ENCODE results near the gene PDE1C.
A peak's percentile ranks its signal among the peaks of the same experiment; 100 is the strongest.
"Not testable (repeated sequence)": the region's sequence is repeated elsewhere in the genome, so short reads cannot be mapped to it uniquely, and the experiment has no call there.

Gene PDE1C

GRCh38 chr7:31887006-31887405, 183.2 kb downstream of the PDE1C start:
- DNase-seq = no peak

GRCh38 chr7:31885171-31885570, 185.0 kb downstream of the PDE1C start:
- no peak for DNase-seq

DNA sequence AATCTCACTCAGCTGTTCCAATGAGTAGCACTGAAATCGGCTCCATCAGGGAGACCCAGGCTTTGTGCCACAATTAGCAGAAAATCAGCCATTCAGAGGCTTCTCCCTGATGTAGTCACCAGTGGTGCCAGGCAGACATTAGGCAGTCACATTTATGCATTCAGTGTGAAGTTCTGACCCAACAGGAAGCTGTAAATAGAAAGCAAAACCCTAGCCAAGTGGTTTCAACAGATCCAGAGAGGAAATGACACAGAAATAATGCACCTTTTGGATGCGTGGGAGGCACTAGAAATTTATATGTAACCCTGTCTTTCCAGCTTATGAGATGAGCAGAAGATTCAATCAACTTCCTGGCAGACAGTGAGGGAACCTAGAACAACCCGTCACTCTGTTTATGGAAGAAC, 186.4 kb downstream of the PDE1C start:
- no peak for DNase-seq

DNA sequence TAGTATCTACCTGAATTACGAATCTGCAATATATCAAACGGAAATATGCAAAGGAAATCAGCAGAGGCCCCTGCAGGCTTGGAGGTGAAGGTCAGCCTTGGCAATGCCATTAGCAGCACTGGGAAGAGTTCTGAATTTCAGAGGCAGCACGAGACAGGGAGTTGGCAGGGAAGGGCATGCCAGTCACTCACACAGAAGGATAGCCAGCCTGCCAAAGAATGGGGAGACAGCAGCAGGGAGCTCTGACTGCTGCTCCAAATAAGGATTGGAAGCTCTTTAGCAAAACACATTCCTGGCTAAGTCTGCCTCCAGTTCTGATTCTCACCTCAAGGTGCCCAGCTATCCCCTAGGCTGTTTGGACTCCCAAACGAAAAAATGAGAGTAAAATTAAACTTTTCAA, 188.0 kb downstream of the PDE1C start:
- no peak for DNase-seq

DNA sequence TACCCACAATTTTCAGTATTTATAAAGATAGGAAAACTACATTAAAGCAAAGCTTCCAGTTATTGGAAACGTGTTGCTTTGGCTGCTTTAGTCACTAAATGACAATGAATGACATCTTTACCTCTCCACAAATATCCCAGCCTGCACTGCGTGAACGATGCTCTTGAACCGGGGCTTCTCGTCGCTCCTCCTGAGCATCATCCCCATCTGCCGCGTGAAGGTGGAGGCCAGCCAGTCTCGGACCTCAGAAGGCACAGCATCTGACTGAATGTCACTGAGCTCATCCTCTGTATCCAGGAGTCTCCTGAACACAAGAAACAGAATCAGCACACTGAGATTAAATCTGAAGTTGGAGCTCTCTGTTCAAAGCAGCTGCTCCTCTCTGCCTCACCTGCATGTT, 191.3 kb downstream of the PDE1C start:
- no peak for DNase-seq

DNA sequence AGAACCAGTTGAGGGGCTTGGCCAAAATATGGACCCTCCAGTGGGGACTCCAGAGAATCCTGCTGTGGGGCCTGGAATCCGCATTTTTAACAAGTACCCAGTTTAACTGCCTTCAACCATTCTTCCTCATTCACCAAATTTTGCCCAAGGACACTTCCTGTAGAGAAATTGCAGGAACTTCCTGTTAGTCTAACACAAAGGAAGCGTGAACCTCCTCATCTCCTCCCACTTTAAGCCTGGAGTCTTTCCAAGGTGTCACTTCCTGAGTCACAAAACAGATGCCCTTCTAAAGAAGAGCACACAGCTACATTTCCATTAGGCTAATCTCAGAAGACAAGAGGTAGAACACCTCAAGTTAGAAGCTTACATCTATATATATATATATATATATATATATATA, 194.8 kb downstream of the PDE1C start:
- DNase-seq = peak; percentile 60

DNA sequence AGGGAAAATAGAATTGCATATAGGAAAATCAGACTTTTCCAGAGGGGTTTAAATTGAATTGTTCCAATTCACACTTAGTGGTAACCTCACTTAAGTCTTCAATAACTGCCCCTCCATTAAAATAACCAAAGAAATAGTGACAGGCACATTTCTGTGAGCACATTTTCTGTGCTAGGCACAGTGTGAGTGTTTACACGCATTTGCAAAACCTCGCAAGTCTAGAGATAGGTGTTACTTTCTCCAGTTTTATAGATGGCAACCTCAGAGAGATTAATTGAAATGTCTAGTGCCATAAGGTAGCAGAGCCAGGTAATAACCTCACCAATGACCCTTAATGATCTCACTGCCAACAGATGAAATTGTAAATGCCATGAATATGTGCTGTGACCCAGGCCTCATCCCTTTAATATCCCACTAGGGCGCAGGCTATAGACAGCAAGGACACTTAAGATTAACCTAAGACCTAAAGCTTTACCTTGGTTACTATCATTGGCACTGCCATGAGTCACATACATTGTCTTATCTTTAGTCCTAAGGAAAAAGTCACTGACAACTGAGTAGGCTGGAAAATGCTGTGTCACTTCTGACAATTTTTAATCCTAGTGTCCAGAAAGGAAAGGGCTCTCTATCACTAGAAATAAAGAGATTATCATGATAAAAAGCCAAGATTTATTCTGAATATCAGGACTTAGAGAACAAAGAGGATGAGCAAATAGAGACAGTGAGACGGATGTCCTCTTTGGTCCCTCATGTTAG, 195.4 kb downstream of the PDE1C start:
- DNase-seq = no peak

DNA sequence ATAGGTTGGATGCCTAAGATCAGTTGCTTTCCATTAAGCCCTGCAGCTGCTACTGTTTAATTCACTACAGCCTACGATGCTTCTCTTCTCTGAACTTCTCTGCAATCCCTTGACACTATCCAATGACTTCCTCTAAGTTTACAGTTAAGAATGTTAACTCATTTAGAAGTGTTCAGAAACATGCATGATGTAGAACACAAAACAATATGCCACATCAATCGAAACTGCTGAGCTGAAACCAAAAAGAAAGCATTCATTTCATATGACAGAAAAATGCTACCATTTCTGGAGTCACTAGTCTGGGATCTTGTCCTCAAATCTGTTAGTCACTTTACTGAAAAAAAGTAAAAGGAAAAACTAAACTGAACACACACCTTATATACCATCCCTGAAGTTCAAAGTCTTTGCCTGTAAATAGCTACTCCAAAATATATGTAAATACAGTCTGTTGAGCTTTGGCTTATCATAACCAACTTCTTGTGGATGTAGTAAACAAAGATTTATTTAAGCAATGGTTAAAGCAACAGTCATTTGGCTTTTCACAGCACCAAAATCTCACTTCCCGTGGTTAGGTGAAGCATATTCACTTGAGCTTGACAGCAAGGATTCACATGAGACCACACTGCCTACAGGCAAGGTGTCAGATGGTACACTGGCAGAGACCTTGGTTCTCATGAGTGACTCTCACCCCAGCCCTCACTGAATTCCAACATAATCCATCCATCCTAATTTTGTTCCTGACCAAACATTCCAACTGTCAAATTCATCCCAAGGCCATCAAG, 196.2 kb downstream of the PDE1C start:
- DNase-seq = no peak

DNA sequence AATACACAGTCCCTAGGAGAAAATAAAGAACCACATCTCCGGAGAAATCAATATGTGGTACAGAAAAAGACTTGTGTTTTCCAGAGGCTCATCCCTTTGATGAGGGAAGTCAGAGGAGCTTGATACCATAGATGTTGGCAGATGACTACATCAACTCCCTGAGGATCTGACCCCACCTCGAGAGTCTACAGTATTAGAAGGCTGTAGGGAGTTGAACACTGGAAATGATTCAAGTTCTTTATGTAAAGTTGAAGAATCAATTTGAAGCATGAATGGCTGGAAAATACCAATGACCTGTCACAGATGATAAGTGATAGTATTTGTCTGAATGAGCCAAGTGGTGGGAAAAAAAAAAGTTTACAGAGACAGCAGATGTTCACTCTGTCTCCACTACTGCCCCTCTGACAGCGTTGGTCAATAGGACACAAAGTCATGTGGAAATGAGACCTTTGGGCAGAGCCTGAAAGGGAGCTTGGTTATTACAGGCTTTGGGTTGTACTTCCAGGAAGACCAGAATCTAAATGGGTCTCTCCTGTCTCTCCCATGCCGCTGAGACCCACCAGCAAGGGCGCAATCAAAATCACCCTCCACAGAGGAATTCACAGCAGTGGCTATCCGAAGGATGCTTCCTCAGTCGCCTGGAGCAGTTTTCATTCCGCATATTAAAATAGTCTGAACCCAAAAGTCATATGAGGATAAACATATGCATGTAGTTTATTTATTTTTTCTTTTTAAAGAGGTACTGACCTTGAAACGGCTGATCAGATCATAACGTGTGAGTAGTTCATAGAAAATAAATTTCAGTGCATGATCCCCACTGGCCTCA, 197.4 kb downstream of the PDE1C start:
- DNase-seq = no peak

DNA sequence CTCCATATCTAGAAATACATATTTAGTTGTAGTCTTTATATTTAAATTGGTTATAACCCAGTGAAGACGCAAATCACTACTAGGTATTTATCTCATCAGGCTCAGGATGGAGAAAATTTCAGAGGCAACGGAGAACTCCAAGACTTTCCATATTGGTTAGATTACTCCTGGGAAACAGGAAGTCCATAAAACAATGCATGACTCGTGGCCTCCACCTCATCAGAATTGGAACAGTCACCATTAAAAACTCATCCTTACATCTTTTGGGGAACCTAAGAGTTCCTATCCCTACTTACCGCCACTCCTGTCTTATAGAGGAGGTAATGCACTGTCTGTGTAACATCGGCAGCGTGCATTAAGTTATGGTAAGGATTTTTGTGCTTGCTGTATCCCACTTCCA, 205.6 kb downstream of the PDE1C start:
- no peak for DNase-seq

DNA sequence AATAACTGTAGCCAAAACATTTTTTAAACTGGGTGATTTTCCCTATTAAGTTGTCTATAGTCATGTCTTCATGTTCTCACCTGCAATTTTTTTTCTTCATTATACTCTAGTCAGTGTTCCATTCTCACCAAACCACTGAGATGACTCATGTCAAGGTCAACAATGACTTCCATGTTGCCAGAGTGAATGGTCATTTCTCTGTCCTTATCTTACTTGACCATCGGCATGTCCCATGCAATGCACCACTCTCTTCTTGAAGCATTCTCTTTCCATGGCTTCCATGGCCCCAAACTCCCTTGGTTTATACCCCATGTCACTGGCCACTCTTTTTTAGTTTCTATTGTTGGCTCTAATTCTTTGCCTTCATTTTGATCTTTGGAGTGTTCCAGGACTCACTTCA, 209.3 kb downstream of the PDE1C start:
- no peak for DNase-seq

DNA sequence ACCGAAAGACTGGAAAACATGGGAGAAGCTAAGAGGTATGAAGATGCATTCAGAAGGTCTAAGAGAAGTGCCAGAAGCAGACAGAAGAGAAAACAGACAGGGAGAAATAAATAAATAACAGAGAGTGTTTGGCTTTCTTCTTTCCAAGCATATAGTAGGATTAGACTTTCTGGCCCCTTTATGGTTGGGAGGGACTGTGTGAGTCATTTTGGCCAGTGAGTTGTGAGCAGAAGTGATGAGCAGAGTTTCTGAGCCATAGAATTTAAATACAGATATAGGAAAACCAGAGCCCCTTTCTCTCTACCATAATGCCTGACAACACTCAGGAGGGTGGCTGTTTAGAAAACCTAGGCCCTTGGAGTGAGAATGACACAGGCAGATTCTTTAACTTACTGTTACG, 212.2 kb downstream of the PDE1C start:
- no peak for DNase-seq

DNA sequence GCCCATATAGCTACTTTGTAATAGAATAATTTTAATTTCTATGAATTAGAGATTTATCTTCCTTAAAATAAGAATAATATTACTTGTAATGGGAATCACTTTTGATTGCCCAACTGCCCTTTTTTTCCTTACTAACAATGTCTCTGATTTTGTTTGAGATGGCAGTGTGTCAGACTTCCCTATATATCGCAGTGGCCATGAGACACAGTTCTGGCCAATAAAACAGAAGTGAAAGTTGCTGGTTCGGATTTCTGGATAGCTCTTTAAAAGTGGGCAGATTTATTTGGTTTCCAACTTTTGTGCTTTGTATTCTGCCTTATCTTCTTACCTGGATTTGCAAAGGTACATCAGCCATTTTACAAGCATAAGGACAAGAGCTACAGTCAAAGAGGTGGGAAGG, 213.0 kb downstream of the PDE1C start:
- DNase-seq = no peak

DNA sequence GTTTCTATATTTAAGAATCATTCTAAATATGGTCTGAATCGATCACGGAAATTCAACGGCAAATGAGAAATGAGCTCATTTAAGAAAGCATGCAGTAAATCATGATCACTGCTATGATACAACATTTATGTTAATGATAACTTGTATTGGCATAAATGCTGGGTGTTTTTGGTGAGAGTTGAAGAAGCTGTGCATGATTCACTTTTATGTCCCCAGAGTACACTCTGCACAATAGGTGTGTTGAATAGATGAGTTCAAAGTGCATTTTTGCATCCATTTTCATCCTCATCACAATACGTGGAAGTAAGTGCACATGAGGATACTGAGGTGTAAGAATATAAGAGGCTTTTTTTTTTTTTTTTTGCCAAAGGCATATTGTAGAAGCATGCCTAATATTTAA, 213.9 kb downstream of the PDE1C start:
- no peak for DNase-seq

DNA sequence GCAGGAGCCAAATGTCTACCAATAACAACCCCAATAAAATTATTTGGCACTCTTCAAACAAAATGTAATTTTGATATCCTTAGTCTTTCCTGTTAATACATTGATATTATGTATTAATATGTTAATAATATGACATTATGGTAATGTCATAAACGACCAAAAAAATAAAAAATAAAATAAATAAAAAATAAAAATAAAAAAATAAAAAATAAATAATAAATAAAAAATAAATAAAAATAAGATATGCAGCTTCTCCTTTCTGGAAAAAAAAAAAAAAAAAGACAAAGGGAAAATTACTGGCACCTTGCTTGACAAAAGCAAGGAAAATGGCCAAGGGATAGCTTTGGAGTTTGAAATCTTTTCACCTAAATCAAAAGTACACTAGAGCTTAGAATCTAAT, 214.7 kb downstream of the PDE1C start:
- DNase-seq = no peak

- DNase-seq = no peak
These were observed 216.8 kb downstream of the PDE1C start for GRCh38 chr7:31853380-31853779.

- no peak for DNase-seq
These were observed 217.7 kb downstream of the PDE1C start for GRCh38 chr7:31852462-31852861.

DNA sequence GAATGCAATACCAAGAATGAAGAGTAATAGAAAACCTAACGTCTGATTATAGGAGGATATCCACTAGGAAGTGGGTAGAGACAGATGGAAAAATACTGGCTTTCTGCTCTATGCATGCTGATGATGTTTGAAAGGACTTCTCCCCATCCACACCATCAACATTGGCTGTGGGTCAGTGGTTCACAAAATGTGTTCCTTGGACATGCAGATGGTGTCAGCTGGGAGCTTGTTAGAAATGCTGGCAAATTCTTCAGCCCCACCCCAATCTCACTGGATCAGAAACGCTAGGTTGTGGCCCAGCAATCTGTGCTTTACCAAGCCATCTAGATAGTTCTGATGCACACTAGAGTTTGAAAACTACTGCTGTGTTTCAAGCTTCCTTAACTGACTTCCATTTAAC, 219.1 kb downstream of the PDE1C start:
- no peak for DNase-seq

DNA sequence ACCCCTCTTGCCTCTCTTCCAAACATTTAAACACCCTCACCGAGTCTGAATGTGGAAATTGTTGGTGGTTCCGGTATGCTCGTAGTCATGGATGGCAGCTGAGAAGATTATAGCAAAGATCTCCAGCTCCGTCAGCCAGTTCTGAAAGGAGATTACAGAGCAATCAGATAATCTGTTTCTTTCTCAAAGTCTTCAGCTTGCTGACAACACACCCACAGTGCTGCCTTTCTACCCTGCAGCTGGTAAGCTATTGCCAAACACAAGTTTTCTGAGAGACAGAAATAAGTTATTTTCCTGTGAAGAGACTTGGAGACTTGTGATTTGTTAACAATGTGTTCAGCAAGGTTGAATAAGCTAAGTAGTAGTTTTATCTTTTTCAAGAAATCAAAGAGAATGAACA, 219.6 kb downstream of the PDE1C start:
- DNase-seq = no peak

- DNase-seq = no peak
These were observed 220.1 kb downstream of the PDE1C start for GRCh38 chr7:31850066-31850465.

DNA sequence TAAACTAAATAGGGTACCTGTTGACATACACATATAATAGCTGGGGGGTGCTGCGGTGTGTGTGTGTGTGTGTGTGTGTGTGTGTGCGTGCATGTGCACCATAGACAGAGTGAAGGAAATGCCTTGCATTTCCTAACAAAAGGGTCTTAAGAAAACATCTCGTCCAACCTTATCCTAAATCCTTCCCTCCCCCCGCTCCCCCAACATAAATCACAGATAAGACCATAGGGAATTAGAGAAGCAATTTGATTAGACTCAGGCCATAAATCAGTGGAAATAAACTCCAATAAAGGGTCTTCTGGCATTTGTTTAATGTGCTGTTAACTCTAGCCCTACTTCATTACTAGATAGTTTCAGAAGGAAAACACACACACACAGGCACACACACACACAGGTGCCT, 234.7 kb downstream of the PDE1C start:
- DNase-seq = no peak

- not testable (repeated sequence) for DNase-seq
These were observed 236.6 kb downstream of the PDE1C start for GRCh38 chr7:31833625-31834024.

DNA sequence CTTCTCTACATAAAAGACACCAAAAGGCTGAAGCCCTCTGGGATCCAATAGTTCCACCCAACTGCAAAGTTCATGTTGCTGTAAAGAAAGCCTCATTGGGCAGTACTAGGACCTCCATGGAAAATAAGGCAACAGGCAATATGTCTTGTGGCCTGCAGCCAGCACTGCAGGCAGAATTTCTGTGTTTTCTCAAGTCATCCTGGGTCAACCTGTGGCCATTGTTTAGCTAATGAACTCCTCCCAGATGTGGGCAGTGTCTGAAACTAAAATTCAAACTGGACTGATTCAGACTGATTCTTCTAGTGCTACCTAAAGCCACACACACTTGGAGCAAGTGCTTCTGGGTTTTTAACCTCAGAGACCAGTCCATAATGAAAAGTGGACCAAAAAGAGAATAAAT, 241.7 kb downstream of the PDE1C start:
- no peak for DNase-seq

DNA sequence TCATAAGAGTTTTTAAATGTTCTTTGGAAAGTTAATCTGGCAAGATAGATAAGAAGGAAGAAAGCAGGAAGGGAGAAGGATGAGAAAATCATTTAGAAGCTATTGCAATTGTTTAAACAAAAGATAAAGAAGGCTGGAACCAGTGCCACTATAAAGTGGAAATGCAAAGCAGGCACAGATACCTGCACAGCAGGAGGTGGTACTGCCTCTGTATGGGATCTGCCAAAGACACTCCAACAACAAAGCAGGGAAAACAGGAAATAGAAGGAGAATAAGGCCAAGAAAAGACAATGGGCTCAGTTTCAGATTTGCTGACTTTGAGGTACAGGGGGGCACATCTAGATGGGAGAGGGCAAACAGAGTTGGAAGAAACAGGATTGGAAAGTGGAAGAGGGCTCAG, 244.6 kb downstream of the PDE1C start:
- DNase-seq = no peak

All from NCI-H2029 (cell line).